Measurements from ENCODE around the gene TTN. TPM values are rescaled to one million over a fixed set of nuclear protein-coding genes. Genes with fewer than 3 reads are reported as not detected.

The TTN gene
- 100 to 1,000 TPM; 103 to 452 (median 237) TPM for polyA plus RNA-seq (ENCODE audit: insufficient read length in 12 of 12)
- long read RNA-seq, donor 1 = 0 reads
- long read RNA-seq, donor 2, transcript TTN-213 (6 exons, 2,116 nt) = major isoform, 9 of 950 reads
- long read RNA-seq, donor 2, partial matches to known transcripts = 927 of 950 reads
- long read RNA-seq, donor 2, other reads (novel, unspliced or antisense) = 14 of 950 reads
- long read RNA-seq, donor 3, partial matches to known transcripts = 736 of 747 reads
- long read RNA-seq, donor 3, other reads (novel, unspliced or antisense) = 10 of 747 reads
- long read RNA-seq, donor 4, partial matches to known transcripts = 552 of 555 reads
- long read RNA-seq, donor 4, other reads (novel, unspliced or antisense) = 0 of 555 reads
- long read RNA-seq, donor 5, transcript TTN-213 (6 exons, 2,116 nt) = major isoform, 9 of 2,067 reads
- long read RNA-seq, donor 5, partial matches to known transcripts = 2,044 of 2,067 reads
- long read RNA-seq, donor 5, other reads (novel, unspliced or antisense) = 14 of 2,067 reads
- long read RNA-seq, donor 6, partial matches to known transcripts = 427 of 440 reads
- long read RNA-seq, donor 6, other reads (novel, unspliced or antisense) = 10 of 440 reads
- long read RNA-seq, donor 7, partial matches to known transcripts = 619 of 641 reads
- long read RNA-seq, donor 7, other reads (novel, unspliced or antisense) = 18 of 641 reads
- long read RNA-seq, donor 8, partial matches to known transcripts = 2,023 of 2,041 reads
- long read RNA-seq, donor 8, other reads (novel, unspliced or antisense) = 14 of 2,041 reads
- long read RNA-seq, donor 9, partial matches to known transcripts = 131 of 135 reads
- long read RNA-seq, donor 9, other reads (novel, unspliced or antisense) = 0 of 135 reads
- long read RNA-seq, donor 10, transcript TTN-213 (6 exons, 2,116 nt) = major isoform, 5 of 1,466 reads
- long read RNA-seq, donor 10, partial matches to known transcripts = 1,437 of 1,466 reads
- long read RNA-seq, donor 10, other reads (novel, unspliced or antisense) = 23 of 1,466 reads
- long read RNA-seq, donor 11, partial matches to known transcripts = 453 of 456 reads
- long read RNA-seq, donor 11, other reads (novel, unspliced or antisense) = 0 of 456 reads

GRCh38 chr2:178807227-178808008 is at the start of gene TTN:
TSS of gene TTN (minus strand) at chr2:178807423. CDS start at chr2:178804642, 2,781 bp downstream.
- no peak for DNase-seq

GRCh38 chr2:178855151-178855550 is 47.9 kb upstream of the TTN start:
- DNase-seq = no peak

GRCh38 chr2:178848335-178848734 is 41.1 kb upstream of the TTN start:
- DNase-seq = no peak

- DNase-seq = no peak
Observed at GRCh38 chr2:178846458-178846802, 39.2 kb upstream of the TTN start.

- DNase-seq = peak; percentile 81
Observed at GRCh38 chr2:178845566-178846457, 38.6 kb upstream of the TTN start.

- no peak for DNase-seq
Observed at GRCh38 chr2:178844701-178845100, 37.5 kb upstream of the TTN start.

- DNase-seq = no peak
Observed at GRCh38 chr2:178844269-178844668, 37.0 kb upstream of the TTN start.

- DNase-seq = no peak
Observed at GRCh38 chr2:178843697-178844096, 36.5 kb upstream of the TTN start.

- no peak for DNase-seq
Observed at GRCh38 chr2:178836807-178837206, 29.6 kb upstream of the TTN start.

- no peak for DNase-seq
Observed at GRCh38 chr2:178834086-178834485, 26.9 kb upstream of the TTN start.

GRCh38 chr2:178833382-178833781 is 26.2 kb upstream of the TTN start:
- no peak for DNase-seq

GRCh38 chr2:178830451-178830850 is 23.2 kb upstream of the TTN start:
- no peak for DNase-seq

GRCh38 chr2:178829981-178830380 is 22.8 kb upstream of the TTN start:
- no peak for DNase-seq

- no peak for DNase-seq
Observed at GRCh38 chr2:178829299-178829960, 22.2 kb upstream of the TTN start.

- DNase-seq = no peak
Observed at GRCh38 chr2:178828486-178828881, 21.3 kb upstream of the TTN start.

- no peak for DNase-seq
Observed at GRCh38 chr2:178827739-178828485, 20.7 kb upstream of the TTN start.

GRCh38 chr2:178827111-178827510 is 19.9 kb upstream of the TTN start:
- no peak for DNase-seq

- no peak for DNase-seq
Observed at GRCh38 chr2:178825183-178825582, 18.0 kb upstream of the TTN start.

- no peak for DNase-seq
Observed at GRCh38 chr2:178824181-178824580, 17.0 kb upstream of the TTN start.
